IMR-90 (cell line): ENCODE measurements around the gene HTR3C. TPM values are rescaled to one million over a fixed set of nuclear protein-coding genes. Genes with fewer than 3 reads are reported as not detected.
"Not testable (repeated sequence)": the region's sequence is repeated elsewhere in the genome, so short reads cannot be mapped to it uniquely, and the experiment has no call there.

Source experiments
- ATAC-seq: fragments of 200-7000 bp; cut with Tn5 transposase; 2 replicates; pipeline ENCODE4 v1.9.1; 2020; ENCODE audit warnings: low read depth, mild to moderate bottlenecking, moderate library complexity
- BruUV-seq: library from RNA; stranded (reverse); fragments of 400-500 nt; replicated peaks from 2 replicates; lab custom pipeline; 2021; lab: Mats Ljungman, UMichigan
- CTCF ChIA-PET: fragments of 300-600 bp; formaldehyde crosslinking; extraction: SDS; loops from one replicate; lab custom pipeline; 2021; ENCODE audit warnings: antibody characterized with exemption; lab: Yijun Ruan, JAX
- POLR2A ChIA-PET: fragments of 300-600 bp; sonication (Branson Sonifier 250); formaldehyde crosslinking; loops from one replicate; lab custom pipeline; 2022; ENCODE audit warnings: antibody characterized with exemption; ENCODE audit not compliant: unreplicated experiment; lab: Charles Lee
- DNase-seq: peaks from one replicate; pipeline ENCODE4 v3.0.0; 2013
- H2AFZ ChIP-seq: replicated peaks from 2 replicates; pipeline ENCODE3; 2013; ENCODE audit warnings: low read length, mild to moderate bottlenecking; ENCODE audit not compliant: poor library complexity
- H2AK5ac ChIP-seq: 2 replicates; pipeline ENCODE4 v1.6.1; 2013; ENCODE audit warnings: low read depth, low read length, inconsistent platforms
- H2AK9ac ChIP-seq: replicated peaks from 2 replicates; pipeline ENCODE3; 2013; ENCODE audit warnings: mild to moderate bottlenecking, low read depth, low read length, moderate library complexity; ENCODE audit not compliant: poor library complexity
- H2BK120ac ChIP-seq: 2 replicates; pipeline ENCODE4 v1.6.1; 2013; ENCODE audit warnings: low read depth, low read length, inconsistent platforms
- H2BK15ac ChIP-seq: 3 replicates; pipeline ENCODE4 v1.6.1; 2013; ENCODE audit warnings: low read depth, low read length, inconsistent platforms
- H2BK20ac ChIP-seq: 2 replicates; pipeline ENCODE4 v1.6.1; 2013; ENCODE audit warnings: low read depth, mild to moderate bottlenecking, inconsistent platforms, low read length, moderate library complexity
- H2BK5ac ChIP-seq: 2 replicates; pipeline ENCODE4 v1.6.1; 2013; ENCODE audit warnings: mild to moderate bottlenecking, low read depth, low read length, inconsistent platforms; ENCODE audit not compliant: poor library complexity, severe bottlenecking
- H3K14ac ChIP-seq: replicated peaks from 2 replicates; pipeline ENCODE4 v1.6.1; 2013; ENCODE audit warnings: low read depth, low read length, inconsistent platforms
- H3K18ac ChIP-seq: 2 replicates; pipeline ENCODE4 v1.6.1; 2013; ENCODE audit warnings: low read depth, low read length, control low read depth
- H3K23ac ChIP-seq: 2 replicates; pipeline ENCODE4 v1.6.1; 2013; ENCODE audit warnings: low read depth, low read length, inconsistent platforms
- H3K27ac ChIP-seq: 2 replicates; pipeline ENCODE4 v1.5.1; 2013; ENCODE audit warnings: mild to moderate bottlenecking, control low read depth, low read length; ENCODE audit not compliant: insufficient read depth
- H3K27me3 ChIP-seq: 2 replicates; pipeline ENCODE4 v1.6.1; 2013; ENCODE audit warnings: low read length; ENCODE audit not compliant: control insufficient read depth, insufficient read depth
- H3K36me3 ChIP-seq: 2 replicates; pipeline ENCODE4 v1.6.1; 2013; ENCODE audit warnings: low read length, mixed read lengths; ENCODE audit not compliant: control insufficient read depth, insufficient read depth
- H3K4ac ChIP-seq: 2 replicates; pipeline ENCODE4 v1.6.1; 2013; ENCODE audit warnings: low read depth, low read length, inconsistent platforms
- H3K4me1 ChIP-seq: 2 replicates; pipeline ENCODE4 v1.6.1; 2013; ENCODE audit warnings: low read length, mixed read lengths; ENCODE audit not compliant: control insufficient read depth, insufficient read depth
- H3K4me2 ChIP-seq: 2 replicates; pipeline ENCODE4 v1.6.1; 2013; ENCODE audit warnings: low read depth, mild to moderate bottlenecking, control low read depth, low read length, moderate library complexity
- H3K4me3 ChIP-seq: 2 replicates; pipeline ENCODE4 v1.5.1; 2013; ENCODE audit warnings: low read depth, mild to moderate bottlenecking, control low read depth, low read length, moderate library complexity; ENCODE audit not compliant: insufficient read depth
- H3K56ac ChIP-seq: 2 replicates; pipeline ENCODE4 v1.6.1; 2013; ENCODE audit warnings: low read length, inconsistent platforms; ENCODE audit not compliant: insufficient read depth; ENCODE audit errors: extremely low read depth
- H3K79me1 ChIP-seq, 2 experiments: 2 replicates each; pipeline ENCODE4 v1.6.1; 2013; ENCODE audit warnings: low read length in 2 of 2, inconsistent platforms in 1 of 2, low read depth in 1 of 2
- H3K9ac ChIP-seq: 2 replicates; pipeline ENCODE4 v1.6.1; 2013; ENCODE audit warnings: low read depth, low read length, control low read depth
- H3K9me1 ChIP-seq: 2 replicates; pipeline ENCODE4 v1.6.1; 2013; ENCODE audit warnings: low read length, inconsistent platforms; ENCODE audit not compliant: insufficient read depth
- H3K9me3 ChIP-seq: 2 replicates; pipeline ENCODE4 v1.6.1; 2013; ENCODE audit warnings: low read length; ENCODE audit not compliant: control insufficient read depth, insufficient read depth
- H4K20me1 ChIP-seq: 2 replicates; pipeline ENCODE4 v1.6.1; 2013; ENCODE audit warnings: low read length, inconsistent platforms; ENCODE audit not compliant: insufficient read depth
- H4K5ac ChIP-seq: 2 replicates; pipeline ENCODE4 v1.6.1; 2013; ENCODE audit warnings: mild to moderate bottlenecking, low read depth, low read length, control low read depth
- H4K8ac ChIP-seq, 2 experiments: 2 replicates each; pipeline ENCODE4 v1.6.1; 2013; ENCODE audit warnings: low read depth in 2 of 2, low read length in 2 of 2, control low read depth in 1 of 2, inconsistent platforms in 1 of 2
- H4K91ac ChIP-seq: 2 replicates; pipeline ENCODE4 v1.6.1; 2013; ENCODE audit warnings: low read depth, low read length, inconsistent platforms; ENCODE audit not compliant: insufficient read depth
- WGBS, 2 experiments: methylation state at CpG; one replicate each; pipeline versions ENCODE4 v1.1.5 to v1.1.7; 2013; ENCODE audit warnings: missing lambda C conversion rate in 2 of 2; ENCODE audit not compliant: insufficient read length in 1 of 2; ENCODE audit errors: extremely low coverage in 2 of 2; 5-methylcytosine and 5-hydroxymethylcytosine counted together
- dilution Hi-C: fragments of 300-500 bp; cut with HindIII; formaldehyde crosslinking; loops from one replicate; pipeline ENCODE4 v1.14.3; 2018; ENCODE audit warnings: low sequenced_read_pairs; ENCODE audit not compliant: unreplicated experiment
- in situ Hi-C: fragments of 300-500 bp; cut with MboI; formaldehyde crosslinking; loops from 3 replicates; pipeline ENCODE4 v1.14.3; 2019; ENCODE audit warnings: low sequenced_read_pairs, inconsistent platforms, mixed read lengths
- intact Hi-C: fragments of 100-400 bp; cut with micrococcal nuclease; formaldehyde crosslinking; loops from 2 replicates; pipeline ENCODE4 v1.10.0; 2022
- polyA plus RNA-seq, 3 experiments: library from polyadenylated mRNA; depleted of rRNA; stranded (reverse); fragments of >200 nt; gene quantifications; 2 replicates each; pipeline ENCODE4 v1.2.3, GENCODE V29; 2012; ENCODE audit warnings: low replicate concordance in 1 of 3
- total RNA-seq: library from RNA; depleted of rRNA; stranded (reverse); fragments of >200 nt; gene quantifications from 2 replicates; pipeline ENCODE4 v1.2.3, GENCODE V29; 2012

Gene HTR3C
- total and polyA plus RNA-seq, 2 of the 4 experiments (the other 2 are of a cell fraction), result not detected

DNA sequence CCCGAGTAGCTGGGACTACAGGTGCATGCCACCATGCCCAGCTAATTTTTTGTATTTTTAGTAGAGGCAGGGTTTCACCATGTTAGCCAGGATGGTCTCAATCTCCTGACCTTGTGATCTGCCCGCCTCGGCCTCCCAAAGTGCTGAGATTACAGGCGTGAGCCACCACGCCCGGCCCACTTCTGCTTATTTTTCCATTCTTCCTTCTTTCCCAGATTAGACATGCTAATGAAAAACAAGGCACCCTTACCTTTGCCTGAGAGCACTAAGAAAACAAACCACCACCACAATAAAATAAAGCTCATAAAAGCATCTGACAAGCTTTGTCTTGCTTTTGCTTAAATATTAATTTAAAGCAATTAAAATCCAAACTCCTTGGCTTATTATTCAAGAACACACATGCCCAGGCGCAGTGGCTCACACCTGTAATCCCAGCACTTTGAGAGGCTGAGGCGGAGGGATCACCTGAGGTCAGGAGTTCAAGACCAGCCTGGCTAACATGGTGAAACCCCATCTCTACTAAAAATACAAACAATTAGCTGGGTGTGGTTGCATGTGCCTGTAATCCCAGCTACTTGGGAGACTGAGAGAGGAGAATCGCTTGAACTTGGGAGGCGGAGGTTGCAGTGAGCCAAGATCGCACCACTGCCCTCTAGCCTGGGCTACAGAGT, 45.6 kb upstream of the HTR3C start:
- H3K14ac ChIP-seq, H3K56ac ChIP-seq, H3K9me3 ChIP-seq, H3K18ac ChIP-seq, H3K4me3 ChIP-seq, H4K8ac ChIP-seq, POLR2A ChIA-PET, H3K23ac ChIP-seq, H3K4me2 ChIP-seq, H3K27ac ChIP-seq, H2AFZ ChIP-seq, H4K5ac ChIP-seq, H2AK5ac ChIP-seq, H4K91ac ChIP-seq, H4K20me1 ChIP-seq, BruUV-seq, H3K36me3 ChIP-seq, H2BK20ac ChIP-seq, DNase-seq, H2BK5ac ChIP-seq, H3K27me3 ChIP-seq, ATAC-seq, H3K4ac ChIP-seq, in situ Hi-C loops, H2BK15ac ChIP-seq, intact Hi-C loops, H2BK120ac ChIP-seq, H2AK9ac ChIP-seq, dilution Hi-C loops, H3K9ac ChIP-seq: not testable (repeated sequence)
- Histone ChIP-seq H3K9me1 (peaks cover 18% of the 10 kb centered on the region), H3K4me1 (peaks cover 20% of the 10 kb centered on the region), H3K79me1 (peaks cover 13 to 31% of the 10 kb centered on the region in 2 experiments)
- CTCF ChIA-PET, result interaction anchor here (1.2 kb wide), 1 partner anchor 103 kb away, joined by 3 read pairs; no protein-coding TSS in a partner anchor
- no CpG with 5 or more reads among the region's 11 CpGs for WGBS, 2 experiments
